CD4-positive, alpha-beta T cell treated with Interleukin-4 for 1 hour (primary cell): ENCODE results near the gene SPIRE1.
"Not testable (repeated sequence)": the region's sequence is repeated elsewhere in the genome, so short reads cannot be mapped to it uniquely, and the experiment has no call there.

Experiments used
- DNase-seq, 2 donors: peaks; one replicate each; pipeline ENCODE4 v3.0.0-alpha.2; 2020 to 2022

The SPIRE1 gene

GRCh38 chr18:12597760-12598159 lies 60.1 kb downstream of the SPIRE1 start:
- no peak for DNase-seq

GRCh38 chr18:12595571-12596255 lies 62.2 kb downstream of the SPIRE1 start:
- no peak for DNase-seq

- DNase-seq = no peak
Measured at GRCh38 chr18:12593866-12594265, 64.0 kb downstream of the SPIRE1 start.

GRCh38 chr18:12592597-12593127 lies 65.2 kb downstream of the SPIRE1 start:
- no peak for DNase-seq

- no peak for DNase-seq
Measured at GRCh38 chr18:12589448-12589847, 68.5 kb downstream of the SPIRE1 start.

GRCh38 chr18:12586956-12587355 lies 71.0 kb downstream of the SPIRE1 start:
- no peak for DNase-seq

- DNase-seq = no peak
Measured at GRCh38 chr18:12585218-12585617, 72.7 kb downstream of the SPIRE1 start.

- DNase-seq = no peak
Measured at GRCh38 chr18:12580630-12581342, 77.1 kb downstream of the SPIRE1 start.

- no peak for DNase-seq
Measured at GRCh38 chr18:12579775-12580174, 78.1 kb downstream of the SPIRE1 start.

GRCh38 chr18:12577848-12578247 lies 80.1 kb downstream of the SPIRE1 start:
- no peak for DNase-seq

- no peak for DNase-seq
Measured at GRCh38 chr18:12574494-12575185, 83.3 kb downstream of the SPIRE1 start.

GRCh38 chr18:12571630-12572029 lies 86.3 kb downstream of the SPIRE1 start:
- no peak for DNase-seq

GRCh38 chr18:12569791-12570190 lies 88.1 kb downstream of the SPIRE1 start:
- DNase-seq = no peak

- DNase-seq = no peak
Measured at GRCh38 chr18:12567849-12568248, 90.1 kb downstream of the SPIRE1 start.

- DNase-seq = no peak
Measured at GRCh38 chr18:12564861-12565260, 93.0 kb downstream of the SPIRE1 start.

- no peak for DNase-seq
Measured at GRCh38 chr18:12564378-12564777, 93.5 kb downstream of the SPIRE1 start.

GRCh38 chr18:12560600-12560999 lies 97.3 kb downstream of the SPIRE1 start:
- not testable (repeated sequence) for DNase-seq

GRCh38 chr18:12559319-12559718 lies 98.6 kb downstream of the SPIRE1 start:
- no peak for DNase-seq

GRCh38 chr18:12556946-12557806 lies 100.7 kb downstream of the SPIRE1 start:
- no peak for DNase-seq

- no peak for DNase-seq
Measured at GRCh38 chr18:12554796-12555388, 103.0 kb downstream of the SPIRE1 start.

GRCh38 chr18:12552879-12553242 lies 105.0 kb downstream of the SPIRE1 start:
- DNase-seq = no peak
